T-helper 22 cell (primary cell): ENCODE results near the gene PPP1R13L.
A peak's percentile ranks its signal among the peaks of the same experiment; 100 is the strongest.
"Not testable (repeated sequence)": the region's sequence is repeated elsewhere in the genome, so short reads cannot be mapped to it uniquely, and the experiment has no call there.

ENCODE experiments used
- DNase-seq: peaks from one replicate; pipeline ENCODE4 v3.0.0-alpha.2; 2020; ENCODE audit warnings: low read depth

Gene PPP1R13L

GRCh38 chr19:45432543-45432942, 27.7 kb upstream of the PPP1R13L start:
- DNase-seq, result not testable (repeated sequence)

GRCh38 chr19:45431008-45431407, 26.1 kb upstream of the PPP1R13L start:
- DNase-seq, result not testable (repeated sequence)

DNA sequence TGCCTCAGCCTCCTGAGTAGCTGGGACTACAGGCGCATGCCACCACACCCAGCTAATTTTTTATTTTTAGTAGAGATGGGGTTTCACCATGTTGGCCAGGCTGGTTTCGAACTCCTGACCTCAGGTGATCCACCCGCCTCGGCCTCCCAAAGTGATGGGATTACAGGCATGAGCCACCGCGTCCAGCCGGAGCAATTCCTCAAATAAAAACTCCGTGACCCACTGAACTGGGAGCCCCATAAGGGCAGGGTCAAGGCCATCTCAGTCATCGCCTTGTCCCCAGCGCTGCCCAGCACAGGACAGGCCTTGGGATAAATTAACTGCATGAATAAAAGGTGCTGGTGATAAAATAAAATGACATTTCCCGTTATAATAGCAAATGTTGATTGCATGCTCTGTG, 25.0 kb upstream of the PPP1R13L start:
- DNase-seq, result not testable (repeated sequence)

GRCh38 chr19:45428384-45429231, 23.7 kb upstream of the PPP1R13L start:
- no peak for DNase-seq

DNA sequence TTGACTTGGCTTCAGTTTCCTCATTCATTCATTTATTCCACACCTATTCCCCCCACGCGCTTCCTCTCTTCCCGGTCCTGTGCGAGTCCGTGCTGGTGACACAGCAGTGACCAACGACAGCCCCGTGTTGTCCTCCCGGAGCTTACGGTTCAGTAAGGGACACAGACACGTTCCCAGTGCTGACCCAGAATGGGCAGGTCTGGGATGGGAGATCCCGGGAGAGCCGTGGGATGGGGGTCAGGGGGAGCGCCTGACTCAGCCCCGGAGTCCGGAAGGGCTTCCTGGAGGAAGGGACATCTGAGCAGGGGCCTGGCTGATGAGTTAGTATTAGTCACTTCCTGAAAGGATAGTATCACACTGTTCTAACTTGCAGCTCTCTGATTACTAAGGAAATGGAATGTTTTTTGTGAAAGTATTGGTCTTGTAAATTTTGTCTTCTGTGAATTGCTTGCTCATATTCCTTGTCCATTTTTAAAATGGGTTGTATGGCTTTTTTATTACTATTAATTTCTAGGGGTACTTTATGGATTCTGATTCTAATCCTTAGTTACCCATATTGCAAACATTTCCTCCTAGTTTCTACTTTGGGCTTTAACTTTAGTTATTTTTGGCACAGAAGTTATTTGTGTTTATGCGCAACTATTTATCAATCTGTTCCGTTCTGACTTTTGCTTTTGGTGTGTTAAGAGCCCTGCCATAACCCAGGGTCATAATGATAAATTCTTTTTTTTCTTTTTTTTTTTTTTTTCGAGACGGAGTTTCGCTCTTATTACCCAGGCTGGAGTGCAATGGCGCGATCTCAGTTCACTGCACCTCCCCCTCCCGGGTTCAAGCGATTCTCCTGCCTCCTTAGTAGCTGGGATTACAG, 19.6 kb upstream of the PPP1R13L start:
- DNase-seq, result peak; percentile 39

GRCh38 chr19:45423589-45424190, 18.8 kb upstream of the PPP1R13L start, which contains the start of gene ERCC1:
TSS of gene ERCC1 (minus strand) at chr19:45423917. CDS start at chr19:45423374, 543 bp downstream.
- DNase-seq, result peak; percentile 74

DNA sequence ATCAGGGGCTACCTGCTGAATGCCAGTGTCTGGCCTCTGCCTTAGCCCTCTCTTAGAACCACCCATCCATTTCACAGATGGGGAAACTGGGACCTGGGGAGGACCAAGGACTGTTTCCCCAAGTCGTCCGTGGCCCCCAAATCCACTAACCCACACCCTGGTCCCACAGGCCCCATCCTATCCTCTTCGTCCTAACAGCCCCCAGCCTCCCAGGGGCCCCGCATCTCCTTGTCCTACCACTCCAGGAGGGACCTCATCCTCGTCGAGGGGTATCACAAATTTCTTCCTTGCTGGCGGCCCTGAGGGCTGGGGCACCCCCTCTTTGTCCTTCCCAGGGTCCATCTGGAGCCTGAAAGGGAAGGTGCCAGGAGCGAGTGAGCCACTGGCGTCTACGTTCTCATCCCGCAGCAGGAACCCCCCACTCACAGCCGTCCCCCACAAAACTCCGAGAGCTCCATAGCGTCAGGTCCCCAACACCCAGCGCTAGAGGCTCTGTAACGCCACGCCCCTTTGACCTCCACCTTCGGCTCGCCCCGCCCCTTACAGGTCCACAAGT, 18.2 kb upstream of the PPP1R13L start:
- no peak for DNase-seq

DNA sequence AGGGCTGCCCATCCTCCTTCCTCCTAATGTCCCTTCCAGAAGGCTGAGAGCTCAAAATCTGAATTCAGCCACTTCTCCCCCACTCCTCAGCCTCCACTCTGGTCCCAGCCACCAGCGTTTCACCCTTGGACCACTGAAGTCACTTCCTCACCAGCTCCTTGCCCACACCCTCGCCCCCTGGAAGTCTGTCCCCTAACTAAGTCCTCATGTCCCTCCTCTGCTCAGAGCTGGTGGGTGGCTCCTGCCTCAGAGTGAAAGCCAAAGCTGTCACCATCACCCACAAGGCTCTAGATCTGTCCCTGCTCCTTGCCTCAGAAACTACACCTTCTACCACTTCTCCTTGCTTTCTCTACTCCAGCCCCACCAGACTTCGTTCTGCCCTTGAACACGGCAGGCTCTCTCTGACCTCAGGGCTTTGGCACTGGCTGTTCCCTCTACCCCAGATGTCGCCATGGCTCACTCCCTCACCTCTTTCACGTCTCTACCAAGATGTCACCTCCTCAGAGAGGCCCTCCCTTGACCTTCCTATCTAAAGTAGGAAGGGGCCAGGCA, 17.2 kb upstream of the PPP1R13L start:
- no peak for DNase-seq

DNA sequence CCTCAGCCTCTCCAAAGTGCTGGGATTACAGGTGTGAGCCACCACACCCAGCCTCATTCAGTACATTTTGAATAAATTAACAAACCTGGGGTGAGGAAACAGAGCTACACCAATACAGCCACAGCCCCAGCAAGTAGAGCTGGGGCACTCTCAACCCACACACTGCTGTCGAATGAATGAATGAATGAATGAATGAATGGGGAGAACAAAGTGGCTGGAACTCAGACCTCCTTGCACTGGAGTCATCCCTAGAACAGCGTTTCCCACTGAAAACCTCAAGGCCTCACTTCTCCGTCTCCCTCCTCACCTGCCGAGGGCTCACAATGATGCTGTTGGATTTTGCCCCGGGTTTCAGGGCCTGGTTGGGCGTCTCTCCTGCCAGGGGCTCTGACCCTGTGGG, 16.0 kb upstream of the PPP1R13L start:
- DNase-seq, result no peak

DNA sequence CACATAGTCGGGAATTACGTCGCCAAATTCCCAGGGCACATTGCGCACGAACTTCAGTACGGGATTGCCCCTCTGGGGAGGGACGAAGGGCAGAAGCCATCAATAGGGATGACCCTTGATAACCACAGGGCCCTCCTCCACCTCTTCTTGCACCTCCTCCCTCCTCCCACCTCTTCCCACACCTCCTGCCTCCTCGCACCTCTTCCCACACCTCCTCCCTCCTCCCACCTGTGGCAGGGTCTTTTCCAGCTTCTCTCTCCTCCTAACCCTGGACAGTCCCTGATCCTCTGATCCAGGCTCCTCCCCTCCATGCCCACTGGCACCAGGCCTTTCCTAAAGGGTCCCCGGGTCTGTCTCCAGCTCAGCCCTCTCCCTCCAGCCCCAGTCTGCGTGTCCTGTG, 15.5 kb upstream of the PPP1R13L start:
- no peak for DNase-seq

DNA sequence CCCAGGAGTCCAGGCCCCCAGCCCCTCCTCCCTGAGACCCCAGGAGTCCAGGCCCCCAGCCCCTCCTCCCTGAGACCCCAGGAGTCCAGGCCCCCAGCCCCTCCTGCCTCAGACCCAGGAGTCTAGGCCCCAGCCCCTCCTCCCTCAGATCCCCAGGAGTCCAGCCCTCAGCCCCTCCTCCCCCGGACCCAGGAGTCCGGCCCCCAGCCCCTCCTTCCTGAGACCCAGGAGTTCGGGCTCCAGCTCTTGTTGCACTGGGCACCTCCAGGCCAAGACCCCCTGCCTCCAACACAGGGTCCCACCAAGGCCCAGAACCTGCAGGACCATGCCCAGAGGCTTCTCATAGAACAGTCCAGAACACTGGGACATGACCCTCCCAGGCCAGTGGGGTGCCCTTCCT, 15.0 kb upstream of the PPP1R13L start:
- no peak for DNase-seq

DNA sequence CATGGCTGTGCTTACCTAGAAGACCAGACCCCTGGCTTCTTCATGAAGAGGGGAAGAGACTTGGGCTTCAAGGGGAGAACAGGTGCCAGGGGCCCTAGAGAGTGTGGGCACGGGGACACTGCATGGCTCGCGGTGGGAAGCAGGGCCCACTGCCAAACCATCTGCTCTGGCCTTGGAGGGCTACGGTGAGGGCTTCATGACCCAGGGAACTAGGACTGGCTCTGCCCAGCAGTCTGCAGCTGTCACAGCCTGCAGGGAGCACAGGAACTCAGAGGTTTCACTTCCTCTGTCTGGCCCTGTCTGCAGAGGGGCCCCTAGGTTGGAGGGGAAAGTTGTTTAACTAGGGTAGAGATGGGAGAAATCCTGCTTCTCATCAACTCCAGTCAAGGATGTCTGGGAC, 14.5 kb upstream of the PPP1R13L start:
- DNase-seq, result no peak

DNA sequence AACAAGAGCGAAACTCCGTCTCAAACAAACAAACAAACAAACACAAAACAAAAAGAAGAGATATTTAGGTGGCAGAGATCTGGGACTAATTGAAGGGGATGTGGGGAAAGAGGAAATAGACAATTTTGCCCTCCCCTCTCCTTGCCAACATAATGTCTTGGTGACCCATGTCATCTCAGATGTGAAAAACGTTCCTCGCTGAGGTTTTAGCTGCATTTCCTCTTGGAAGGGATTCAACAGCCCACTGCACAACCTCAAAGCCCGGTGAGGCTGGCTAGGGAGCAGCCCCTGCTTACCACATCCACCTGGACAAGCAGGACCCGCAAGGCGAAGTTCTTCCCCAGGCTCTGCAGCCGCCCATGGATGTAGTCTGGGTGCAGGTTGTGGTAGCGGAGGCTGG, 13.9 kb upstream of the PPP1R13L start:
- no peak for DNase-seq

- no peak for DNase-seq
These were observed 12.3 kb upstream of the PPP1R13L start for GRCh38 chr19:45417151-45417550.

GRCh38 chr19:45414468-45414867, 9.6 kb upstream of the PPP1R13L start:
- no peak for DNase-seq

DNA sequence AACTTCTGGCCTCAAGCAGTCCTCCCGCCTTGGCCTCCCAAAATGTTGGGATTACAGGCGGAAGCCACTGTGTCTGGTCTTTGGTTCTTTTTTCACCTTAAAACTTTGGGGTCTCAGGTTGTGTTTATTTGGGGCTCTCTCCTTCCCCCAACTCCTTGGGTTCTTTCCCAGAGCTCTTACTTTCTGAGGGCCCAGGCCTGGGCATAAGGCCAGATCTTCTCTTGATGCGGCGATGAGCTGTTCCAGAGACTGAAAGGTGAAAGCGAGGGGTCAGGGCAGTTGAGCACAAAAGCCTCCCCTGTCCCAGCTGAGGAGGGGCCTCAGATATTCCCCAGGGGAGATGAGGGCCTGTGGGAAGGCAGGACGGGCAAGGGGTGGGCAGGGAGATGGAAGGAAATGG, 8.6 kb upstream of the PPP1R13L start:
- no peak for DNase-seq

DNA sequence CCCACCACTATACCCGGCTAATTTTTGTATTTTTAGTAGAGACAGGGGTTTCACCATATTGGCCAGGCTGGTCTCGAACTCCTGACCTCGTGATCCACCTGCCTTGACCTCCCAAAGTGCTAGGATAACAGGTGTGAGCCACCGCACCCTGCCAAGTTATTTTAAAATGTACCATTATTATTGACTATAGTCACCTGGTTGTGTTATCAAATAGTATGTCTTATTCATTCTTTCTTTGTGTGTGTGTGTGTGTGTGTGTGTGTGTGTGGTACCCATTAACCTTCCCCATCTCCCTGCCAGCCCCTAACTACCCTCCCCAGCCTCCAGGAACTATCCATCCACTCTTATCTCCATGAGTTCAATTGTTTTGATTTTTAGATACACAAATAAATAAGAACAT, 5.5 kb upstream of the PPP1R13L start:
- not testable (repeated sequence) for DNase-seq

DNA sequence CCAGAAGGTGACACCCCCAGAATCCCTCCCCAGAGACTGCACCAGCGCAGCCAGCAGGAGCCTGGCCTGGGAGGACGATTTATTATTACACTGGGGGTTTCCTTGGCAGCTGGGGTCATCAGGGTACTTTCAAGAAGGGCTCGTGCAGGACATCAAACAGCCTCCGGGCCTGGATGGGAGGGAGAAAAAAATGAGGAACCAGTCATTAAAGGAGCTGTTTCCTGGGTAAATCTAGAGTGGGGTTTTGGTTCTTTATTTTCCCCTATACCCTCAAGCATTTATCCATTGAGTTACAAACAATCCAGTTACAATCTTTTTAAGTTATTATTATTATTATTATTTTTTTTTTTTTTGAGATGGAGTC, 4.7 kb upstream of the PPP1R13L start:
- DNase-seq, result no peak

DNA sequence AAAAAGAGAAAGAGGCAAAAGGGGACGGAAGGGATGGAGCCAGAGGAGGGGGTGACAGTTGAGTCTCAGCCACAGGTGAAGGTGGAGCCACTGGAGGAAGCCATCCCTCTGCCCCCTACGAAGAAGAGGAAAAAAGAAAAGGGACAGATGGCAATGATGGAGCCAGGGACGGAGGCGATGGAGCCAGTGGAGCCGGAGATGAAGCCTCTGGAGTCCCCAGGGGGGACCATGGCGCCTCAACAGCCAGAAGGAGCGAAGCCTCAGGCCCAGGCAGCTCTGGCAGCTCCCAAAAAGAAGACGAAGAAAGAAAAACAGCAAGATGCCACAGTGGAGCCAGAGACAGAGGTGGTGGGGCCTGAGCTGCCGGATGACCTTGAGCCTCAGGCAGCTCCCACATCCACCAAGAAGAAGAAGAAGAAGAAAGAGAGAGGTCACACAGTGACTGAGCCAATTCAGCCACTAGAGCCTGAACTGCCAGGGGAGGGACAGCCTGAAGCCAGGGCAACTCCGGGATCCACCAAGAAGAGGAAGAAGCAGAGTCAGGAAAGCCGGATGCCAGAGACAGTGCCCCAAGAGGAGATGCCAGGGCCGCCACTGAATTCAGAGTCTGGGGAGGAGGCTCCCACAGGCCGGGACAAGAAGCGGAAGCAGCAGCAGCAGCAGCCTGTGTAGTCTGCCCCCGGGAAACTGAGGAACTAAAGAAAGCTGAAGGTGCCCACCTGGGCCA, 4.1 kb upstream of the PPP1R13L start:
- no peak for DNase-seq

DNA sequence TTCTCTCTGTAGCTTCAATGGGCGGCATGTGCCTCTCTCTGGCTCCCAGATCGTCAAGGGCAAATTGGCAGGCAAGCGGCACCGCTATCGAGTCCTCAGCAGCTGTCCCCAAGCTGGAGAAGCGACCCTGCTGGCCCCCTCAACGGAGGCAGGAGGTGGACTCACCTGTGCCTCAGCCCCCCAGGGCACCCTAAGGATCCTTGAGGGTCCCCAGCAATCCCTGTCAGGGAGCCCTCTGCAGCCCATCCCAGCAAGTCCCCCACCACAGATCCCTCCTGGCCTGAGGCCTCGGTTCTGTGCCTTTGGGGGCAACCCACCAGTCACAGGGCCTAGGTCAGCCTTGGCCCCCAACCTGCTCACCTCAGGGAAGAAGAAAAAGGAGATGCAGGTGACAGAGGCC, 3.3 kb upstream of the PPP1R13L start:
- DNase-seq, result no peak

GRCh38 chr19:45407585-45407984, 2.7 kb upstream of the PPP1R13L start:
- DNase-seq, result not testable (repeated sequence)

DNA sequence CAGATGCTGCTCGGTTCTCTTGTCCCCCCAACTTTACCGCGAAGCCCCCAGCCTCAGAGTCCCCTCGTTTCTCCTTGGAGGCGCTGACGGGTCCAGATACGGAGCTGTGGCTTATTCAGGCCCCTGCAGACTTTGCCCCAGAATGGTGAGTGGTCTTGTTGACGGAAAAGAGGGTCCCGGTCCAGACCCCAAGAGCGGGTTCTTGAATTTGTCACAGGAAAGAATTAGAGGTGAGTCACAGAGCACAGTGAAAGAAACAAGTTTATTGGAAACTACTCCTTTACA, 2.2 kb upstream of the PPP1R13L start:
- DNase-seq, result no peak
